Right ventricle myocardium superior (tissue), 1 donor: ENCODE results near the gene IGFALS. TPM values are rescaled to one million over a fixed set of nuclear protein-coding genes. Genes with fewer than 3 reads are reported as not detected.

ENCODE experiments used
- ATAC-seq: fragments of 200-7000 bp; cut with Tn5 transposase; one replicate; pipeline ENCODE4 v1.9.1; 2020; ENCODE audit warnings: mild to moderate bottlenecking; ENCODE audit not compliant: poor library complexity
- DNase-seq: peaks from one replicate; pipeline ENCODE4 v3.0.0-alpha.2; 2020
- intact Hi-C: fragments of 100-400 bp; cut with DNase I; formaldehyde crosslinking; loops from one replicate; pipeline ENCODE4 v1.11.2; 2022
- total RNA-seq: library from RNA; stranded (reverse); fragmentation: NEBNext Ultra II Directional; extraction: Animal tissue kit (Norgen Biotek cat#: 25700); gene quantifications from one replicate; pipeline ENCODE4 v1.2.1, GENCODE V29; 2021
- donor health status: DM: no; HTN: yes; CAD: no; lungs with severe emphysema.

IGFALS gene
- total RNA-seq, 1 donor from 2014 or later, result 0.11 TPM

DNA sequence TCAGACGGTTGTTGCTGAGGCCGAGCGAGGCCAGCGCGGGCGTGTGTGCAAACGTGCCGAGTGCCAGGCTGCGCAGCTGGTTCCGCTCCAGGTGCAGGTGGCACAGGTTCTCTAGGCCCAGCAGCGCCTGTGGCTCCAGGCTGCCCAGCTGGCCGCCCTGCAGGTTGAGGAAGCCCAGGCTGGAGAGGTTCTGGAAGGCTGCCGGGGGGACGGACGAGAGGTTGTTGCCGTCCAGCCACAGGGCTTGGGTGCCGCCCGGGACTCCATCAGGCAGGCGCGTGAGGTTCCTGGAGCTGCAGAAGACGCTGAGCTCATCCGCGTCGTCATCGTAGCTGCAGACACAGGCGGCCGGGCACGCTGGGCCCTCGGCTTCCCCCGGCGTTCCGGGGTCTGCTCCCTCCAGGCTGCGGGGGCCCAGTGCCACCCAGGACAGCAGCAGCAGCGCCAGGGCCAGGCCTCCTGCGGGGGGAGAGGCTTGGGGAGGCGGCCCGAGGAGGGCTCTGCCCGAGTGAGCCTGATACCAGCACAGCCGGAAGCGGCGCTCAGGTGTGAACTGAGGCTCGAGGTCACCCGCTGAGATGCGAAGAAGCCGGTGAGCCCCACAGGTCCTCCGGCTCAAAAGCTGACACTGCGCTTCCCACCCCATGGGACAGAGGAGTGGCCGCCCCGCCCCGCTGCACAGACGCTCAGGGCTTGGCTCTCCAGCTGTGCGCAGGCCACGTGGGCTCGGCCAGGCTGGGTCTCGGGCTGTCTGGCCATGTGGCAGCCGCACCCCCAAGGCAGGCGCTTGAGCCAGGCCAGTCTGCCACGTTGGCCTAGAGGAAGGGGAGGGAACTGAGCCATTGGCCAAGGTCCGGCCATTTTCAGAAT lies 1.3 kb downstream of the IGFALS start:
- no peak for DNase-seq

DNA sequence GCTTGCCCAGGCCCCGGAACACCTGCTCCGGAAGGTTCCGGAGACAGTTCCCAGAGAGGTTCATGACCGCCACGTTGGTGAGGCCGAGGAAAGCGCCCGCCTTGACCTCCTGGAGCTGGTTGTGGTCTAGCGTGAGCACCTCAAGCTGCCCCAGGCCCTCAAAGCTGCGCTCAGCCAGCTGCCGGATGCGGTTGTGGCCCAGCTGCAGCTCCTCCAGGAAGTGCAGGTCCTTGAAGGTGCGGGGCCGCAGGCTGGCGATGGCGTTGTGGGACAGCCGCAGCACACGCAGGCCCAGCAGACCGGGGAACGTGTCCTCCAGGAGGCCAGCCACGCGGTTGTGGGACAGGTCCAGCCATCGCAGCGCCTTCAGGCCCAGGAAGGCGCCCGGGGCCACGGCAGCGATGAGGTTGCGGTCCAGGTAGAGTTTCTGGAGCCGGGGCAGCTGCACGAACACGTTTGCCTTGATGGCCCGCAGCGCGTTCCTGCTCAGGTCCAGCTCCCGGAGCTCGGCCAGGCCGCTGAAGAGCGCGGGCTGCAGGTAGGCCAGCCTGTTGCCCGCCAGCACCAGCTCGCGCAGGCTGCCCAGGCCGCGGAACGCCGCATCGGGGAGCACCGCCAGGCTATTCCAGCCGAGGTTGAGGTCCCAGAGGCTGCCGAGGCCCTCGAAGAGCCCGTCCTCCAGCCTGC lies 2.1 kb downstream of the IGFALS start:
- ATAC-seq, result no peak
- intact Hi-C loops, result no loop called here
- no peak for DNase-seq

More for the DNA sequence above, 1.3 kb downstream of the IGFALS start:
- no peak for ATAC-seq
- intact Hi-C loops, result no loop called here

DNA sequence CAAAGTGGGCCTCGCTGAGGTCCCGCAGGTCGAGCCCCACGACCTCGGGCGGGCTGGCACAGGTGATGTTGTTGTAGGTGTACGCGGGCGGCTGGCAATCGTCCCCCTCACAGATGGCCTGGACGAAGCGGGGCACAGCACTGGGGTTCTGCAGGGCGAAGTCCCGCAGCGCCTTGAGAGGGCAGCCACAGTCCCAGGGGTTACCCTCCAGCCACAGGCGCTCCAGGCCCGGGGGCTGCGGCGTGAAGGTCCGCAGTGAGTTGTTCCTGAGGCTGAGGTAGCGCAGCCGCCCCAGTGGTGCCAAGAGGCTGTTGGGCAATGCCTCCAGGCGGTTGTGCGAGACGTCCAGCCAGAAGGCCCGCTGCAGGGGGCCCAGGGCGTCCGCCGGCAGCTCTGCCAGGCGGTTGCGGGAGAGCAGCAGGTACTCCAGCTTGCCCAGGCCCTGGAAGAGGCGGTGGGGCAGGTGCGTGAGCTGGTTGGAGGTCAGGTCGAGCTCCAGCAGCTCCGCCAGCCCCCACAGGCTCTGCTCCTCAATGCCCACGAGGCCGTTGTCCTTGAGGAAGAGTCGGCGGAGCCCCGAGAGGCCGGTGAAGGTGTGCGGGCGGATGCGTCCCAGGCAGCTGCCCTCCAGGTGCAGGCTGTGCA lies 2.8 kb downstream of the IGFALS start:
- ATAC-seq (no peak), DNase-seq (no peak)
- intact Hi-C loops, result no loop called here

DNA sequence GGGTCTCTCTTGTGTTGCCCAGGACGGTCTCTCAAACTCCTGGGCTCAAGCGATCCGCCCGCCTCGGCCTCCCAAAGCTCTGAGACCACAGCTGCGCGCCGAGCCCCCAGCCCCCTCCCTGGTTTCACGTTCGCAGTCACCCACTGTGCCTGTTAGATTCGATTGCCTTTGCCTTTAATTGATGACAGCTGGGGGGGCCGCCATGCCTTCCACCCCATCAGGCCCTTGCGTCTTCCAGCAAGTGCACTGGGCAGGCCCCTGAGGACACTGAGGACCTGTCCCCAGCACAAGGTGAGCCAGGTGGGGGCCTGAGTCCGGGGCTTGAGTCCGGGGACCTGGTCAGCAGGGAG lies 3.3 kb downstream of the IGFALS start:
- ATAC-seq, result no peak
- intact Hi-C loops, result no loop called here
- peak; percentile 39 for DNase-seq

DNA sequence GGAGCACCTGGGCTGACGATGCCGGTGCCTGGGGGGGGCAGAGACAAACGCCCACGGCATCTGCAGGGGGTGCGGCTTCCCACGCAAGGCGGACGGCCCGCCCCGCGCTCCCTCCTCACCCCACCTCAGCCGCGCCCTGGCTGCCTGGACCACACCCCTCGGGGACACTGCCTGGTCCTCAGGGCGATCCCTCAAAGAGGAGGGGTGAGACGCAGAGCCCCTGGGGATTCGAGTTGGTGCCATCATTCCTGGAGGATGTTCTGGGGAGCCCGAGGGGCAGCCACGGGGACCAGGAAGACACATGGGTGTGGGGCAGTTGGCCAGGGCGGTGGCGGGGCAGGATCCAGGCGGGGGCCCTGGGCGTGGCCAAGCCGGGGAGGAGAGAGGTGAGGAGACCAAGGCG lies 3.9 kb downstream of the IGFALS start:
- DNase-seq (no peak), ATAC-seq (no peak)
- intact Hi-C loops, result no loop called here

DNA sequence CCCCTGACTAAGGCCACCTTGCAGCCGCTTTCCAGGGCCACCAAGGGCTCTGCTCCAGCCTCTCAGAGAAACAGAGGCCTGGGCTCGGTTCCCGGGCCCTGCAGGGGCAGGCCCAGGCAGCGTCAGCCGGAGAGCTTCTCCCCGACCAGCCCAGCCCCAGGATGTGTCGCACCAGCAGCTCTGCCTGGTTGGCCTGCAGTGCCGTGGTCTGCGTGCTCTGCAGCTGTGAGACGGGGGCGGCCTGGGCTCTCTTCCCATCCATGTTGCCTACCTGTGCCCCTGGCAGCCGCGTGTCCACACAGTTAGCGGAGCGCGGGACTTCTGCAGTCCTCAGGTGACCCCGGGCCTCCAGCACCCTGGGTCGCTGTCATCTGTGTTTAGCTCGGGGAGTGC lies 4.8 kb downstream of the IGFALS start:
- intact Hi-C loops, result no loop called here
- no peak for ATAC-seq
- DNase-seq, result no peak

DNA sequence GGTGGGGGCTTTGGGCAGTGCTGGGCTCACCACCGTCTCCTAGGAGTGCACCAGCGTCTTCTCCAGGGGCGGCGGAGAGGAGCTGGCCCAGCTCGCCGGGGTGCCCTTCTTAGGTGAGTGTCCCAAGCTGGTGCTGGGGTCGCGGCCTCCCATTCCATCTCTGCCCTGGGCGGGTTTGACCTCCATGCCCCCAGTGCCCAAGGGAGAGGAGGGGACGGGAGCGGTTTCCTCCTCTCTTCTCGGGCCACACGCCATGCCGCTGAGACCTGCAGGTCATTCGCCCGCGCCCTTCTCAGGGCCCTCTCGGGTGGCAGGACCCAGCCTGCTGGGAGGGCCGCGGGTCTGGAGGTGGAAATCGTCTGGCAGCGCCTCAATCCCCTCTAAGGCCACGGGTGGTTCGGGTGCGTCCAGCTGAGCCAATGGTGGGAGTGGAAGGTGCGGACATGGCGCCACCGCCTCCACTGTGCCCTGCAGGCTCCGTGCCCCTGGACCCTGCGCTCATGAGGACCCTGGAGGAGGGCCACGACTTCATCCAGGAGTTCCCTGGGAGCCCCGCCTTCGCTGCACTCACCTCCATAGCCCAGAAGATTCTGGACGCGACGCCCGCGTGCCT lies 5.3 kb downstream of the IGFALS start:
- ATAC-seq, result no peak
- intact Hi-C loops, result no loop called here

DNA sequence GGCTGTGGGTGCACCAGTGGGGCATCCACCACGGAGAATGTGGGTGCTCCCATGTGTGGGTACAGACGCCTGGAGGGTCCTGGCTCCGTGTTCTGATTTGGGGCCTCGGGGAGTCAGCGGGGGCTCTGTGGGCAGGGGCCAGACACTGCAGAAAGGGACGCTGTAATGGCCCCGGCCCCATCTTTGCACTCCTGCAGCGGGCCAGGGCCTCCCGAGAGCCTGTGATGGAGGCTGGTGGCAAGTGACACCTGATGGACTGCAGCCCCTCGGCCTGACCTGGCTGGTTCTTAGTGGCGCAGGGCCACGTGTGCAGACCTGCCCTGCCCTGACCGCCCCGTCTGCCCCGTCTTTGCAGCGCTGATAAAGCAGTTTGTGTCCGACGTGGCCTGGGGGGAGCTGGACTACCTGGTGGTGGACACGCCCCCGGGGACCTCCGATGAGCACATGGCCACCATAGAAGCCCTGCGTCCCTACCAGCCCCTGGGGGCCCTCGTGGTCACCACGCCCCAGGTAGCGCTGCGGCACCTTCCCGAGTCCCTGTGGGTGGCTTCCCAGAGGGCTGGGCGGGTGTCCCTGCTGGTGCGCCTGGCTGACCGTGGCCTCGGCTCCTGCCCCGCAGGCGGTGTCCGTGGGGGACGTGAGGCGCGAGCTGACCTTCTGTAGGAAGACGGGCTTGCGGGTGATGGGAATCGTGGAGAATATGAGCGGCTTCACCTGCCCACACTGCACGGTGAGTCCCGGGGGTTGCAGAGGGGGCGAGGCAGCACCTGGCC lies 6.0 kb downstream of the IGFALS start:
- DNase-seq, result peak; percentile 34
- intact Hi-C loops, result no loop called here

More for the DNA sequence above, 5.3 kb downstream of the IGFALS start:
- DNase-seq, result no peak

DNA sequence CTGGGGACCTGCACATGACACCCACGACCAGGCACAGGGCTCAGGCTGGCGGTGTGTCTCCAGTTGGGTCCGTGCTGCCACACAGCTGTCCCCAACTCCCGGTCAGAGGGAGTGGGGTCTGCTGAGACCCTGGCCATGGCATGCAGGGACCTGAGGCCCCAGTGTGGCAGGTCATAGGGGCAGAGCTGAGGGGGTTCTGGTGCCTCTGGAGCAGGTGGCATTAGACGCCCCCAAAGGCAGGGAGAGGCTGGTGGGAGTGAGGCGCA lies 6.5 kb downstream of the IGFALS start:
- intact Hi-C loops, result no loop called here
- ATAC-seq, result no peak

More for the DNA sequence above, 6.0 kb downstream of the IGFALS start:
- no peak for ATAC-seq

DNA sequence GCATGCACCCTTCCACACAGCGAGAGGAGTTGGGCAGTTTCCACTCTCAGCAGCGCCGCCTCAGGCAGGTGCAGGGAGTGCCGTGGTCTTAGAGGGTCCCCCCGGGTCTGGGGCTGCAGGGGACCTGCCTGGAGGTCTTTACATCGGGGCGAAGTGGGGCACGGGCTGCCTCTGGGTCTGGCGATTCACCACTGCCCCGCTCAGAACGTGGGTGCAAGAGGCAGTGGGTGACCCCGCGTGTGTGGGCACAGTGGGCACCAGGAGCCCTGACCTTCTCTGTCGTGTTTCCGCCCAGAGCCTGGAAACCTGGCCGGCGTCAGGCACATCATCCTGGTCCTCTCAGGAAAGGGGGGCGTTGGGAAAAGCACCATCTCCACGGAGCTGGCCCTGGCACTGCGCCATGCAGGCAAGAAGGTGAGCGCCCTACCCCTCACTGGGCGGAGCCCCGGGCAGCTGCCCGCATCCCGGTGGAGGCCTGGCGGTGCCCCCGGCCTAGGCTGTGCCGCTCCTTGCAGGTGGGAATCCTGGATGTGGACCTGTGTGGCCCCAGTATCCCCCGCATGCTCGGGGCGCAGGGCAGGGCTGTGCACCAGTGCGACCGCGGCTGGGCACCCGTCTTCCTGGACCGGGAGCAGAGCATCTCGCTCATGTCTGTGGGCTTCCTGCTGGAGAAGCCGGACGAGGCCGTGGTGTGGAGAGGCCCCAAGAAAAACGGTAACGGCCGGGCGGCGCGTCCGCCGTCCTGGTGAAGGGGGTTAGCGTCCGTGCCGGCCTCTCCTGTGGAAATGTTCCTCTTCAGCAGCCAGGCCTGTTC lies 7.1 kb downstream of the IGFALS start:
- ATAC-seq (no peak), DNase-seq (peak; percentile 42)
- intact Hi-C loops, result no loop called here

More for the DNA sequence above, 6.5 kb downstream of the IGFALS start:
- no peak for DNase-seq

DNA sequence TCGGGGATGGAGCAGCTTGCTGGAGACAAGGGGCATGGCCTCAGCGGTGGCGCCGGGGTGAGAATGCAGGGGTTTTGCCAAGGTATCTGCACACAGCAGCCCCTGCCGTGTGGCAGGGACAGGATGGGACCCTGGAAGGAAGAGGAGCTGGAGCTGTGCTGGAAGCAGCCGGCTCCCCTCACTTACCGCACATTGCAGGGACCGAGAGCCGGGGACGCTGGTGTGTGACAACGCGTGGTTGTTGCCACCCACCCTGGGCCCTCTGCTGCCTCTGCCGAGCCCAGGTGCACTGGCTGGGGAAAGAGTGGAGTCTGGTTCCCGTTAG lies 7.7 kb downstream of the IGFALS start:
- DNase-seq (no peak), ATAC-seq (no peak)
- intact Hi-C loops, result no loop called here

DNA sequence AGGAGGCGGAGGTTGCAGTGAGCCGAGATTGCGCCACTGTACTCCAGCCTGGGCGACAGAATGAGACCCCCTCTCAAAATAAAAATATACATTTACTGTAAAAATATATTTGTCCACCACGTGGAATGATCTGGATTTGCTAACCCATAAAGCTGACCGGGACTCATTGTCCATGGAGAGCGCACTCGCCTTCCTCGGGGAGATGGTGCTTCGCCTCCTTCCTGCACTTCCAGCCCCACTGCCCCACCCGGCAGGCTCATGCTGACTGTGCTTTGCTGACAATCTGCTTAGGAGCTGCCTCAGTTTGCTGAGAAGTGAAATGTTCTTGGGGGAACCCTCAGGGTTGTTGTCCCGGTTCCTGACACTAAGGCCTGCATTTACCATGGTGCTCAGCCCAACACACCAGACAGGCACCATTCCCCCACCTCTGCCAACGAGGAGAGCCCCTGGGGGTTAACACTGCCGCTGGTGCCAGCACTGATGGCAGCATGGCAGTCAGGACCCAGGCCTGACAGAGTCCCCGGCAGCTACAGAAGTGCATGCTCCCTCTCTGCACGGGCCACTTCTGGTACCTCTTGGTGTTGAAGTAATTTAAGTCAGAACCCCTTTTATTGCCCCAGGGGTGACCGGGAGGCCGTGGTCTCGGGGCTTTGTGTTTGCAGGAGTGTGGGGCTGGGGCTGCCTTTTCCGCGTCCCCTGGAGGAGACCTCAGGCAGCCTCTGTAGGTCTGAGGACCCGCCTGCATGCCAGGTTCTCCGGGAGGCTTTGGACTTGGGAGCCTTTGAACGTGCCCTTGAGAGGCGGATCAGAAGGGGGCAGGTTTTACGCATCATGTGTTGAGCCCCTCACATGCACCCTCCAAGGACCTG lies 8.3 kb downstream of the IGFALS start:
- DNase-seq (peak; percentile 36), ATAC-seq (no peak)
- intact Hi-C loops, result no loop called here

DNA sequence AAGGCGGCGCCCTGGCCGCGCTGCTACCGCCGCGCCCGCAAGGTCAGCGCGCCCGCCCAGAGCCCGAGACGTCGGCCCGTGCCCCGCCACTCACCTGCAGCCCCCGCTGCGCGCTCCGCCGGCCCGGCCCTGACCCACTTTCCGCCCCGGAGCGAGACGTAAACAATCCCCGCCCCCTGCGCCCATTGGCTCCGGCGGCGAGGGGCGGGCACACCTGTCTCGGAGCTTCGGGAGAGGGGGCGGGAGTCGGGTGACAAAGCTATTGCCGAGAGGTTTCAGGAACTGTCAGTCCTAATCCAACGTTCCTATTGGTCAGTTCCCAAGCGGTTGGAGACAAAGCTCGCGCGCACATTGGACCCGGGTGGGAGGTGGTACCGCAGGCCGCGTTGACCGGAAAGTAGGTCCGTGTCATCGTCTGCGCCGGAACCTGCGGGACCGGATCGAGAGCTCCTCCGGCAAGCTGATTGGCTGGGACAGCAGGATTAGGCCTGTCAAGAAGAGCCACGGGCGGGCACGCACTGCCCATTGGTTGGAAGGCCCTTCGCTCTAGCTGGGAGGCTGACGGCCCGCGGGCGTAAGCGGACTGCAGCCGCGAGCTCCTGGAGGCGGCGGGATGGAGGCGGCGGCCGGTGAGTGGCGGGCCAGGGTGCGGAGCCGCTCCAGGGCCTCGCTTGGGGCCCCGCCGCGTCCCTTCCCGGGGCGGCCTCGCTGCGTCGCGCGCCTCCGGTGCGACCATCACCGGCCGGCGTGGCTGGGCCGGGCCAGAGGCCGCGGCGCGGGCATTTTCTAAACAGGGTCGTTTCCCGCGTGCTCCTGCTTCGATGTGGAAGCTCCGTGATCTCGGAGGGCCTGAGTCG lies 10.9 kb downstream of the IGFALS start, which contains the start of the genes NUBP2 and SPSB3:
Gene NUBP2, plus strand, starts transcription at position 553 of the 857 bp plus-strand sequence. Its CDS starts 61 bp downstream, at position 614.
Gene SPSB3, minus strand, starts transcription at position 164 of the 857 bp plus-strand sequence. CDS start 1,088 bp downstream, outside the sequence.
- ATAC-seq (peak; percentile 93), DNase-seq (peak; percentile 100)
- intact Hi-C loops, result no loop called here

DNA sequence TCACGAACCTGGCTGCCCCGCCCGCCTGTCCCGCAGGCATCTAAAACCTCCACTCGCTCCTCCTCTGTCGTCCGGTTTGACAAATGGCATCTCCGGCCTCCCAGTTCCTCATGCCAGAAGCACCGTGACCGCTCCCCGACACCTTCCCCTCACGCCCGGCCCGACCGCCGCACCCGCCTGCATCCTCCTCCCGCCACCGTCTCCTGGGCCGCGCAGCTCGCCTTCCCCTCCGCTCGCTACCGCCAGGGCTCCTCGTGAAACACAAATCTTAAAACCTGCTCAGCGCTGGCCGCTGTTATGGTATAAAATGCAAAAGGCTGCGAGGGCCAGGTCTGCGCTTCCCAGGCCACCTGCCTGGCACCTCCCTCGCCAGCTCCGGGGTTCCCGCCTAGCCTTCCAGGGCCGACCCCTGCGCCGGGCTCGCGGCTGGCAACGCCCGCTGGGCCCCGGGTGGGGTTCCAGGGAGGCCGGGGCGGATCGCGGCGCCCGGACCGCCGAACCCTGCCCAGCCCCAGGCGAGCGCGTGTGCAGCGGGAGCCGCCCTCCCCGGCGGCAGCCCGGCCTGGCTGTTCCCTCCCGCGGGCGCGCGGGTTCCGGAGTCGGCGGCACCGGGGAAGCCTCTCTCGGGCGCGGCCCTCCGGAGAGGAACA lies 11.6 kb downstream of the IGFALS start:
- ATAC-seq (peak; percentile 16), DNase-seq (peak; percentile 50)
- intact Hi-C loops, result no loop called here

DNA sequence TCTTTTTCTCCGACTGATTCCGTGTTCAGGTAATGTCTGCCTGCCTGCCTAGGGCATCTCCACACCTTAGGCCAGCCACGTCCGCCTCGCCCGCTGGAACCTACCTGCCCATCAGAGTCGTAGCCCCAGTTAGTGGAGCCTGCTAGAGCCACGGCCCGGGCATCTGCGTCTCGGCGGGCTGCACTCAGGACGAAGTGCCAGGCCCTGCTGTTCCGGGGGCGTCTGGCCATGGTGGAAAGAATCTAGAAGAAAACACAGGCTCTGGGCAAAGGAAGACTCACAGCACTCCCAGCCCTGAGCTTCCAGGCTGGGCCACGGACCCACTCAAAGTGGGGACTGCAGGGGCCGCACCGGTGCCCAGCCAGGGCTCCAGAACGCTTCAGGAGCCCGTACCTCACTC lies 12.3 kb downstream of the IGFALS start:
- ATAC-seq (no peak), DNase-seq (peak; percentile 41)
- intact Hi-C loops, result no loop called here

DNA sequence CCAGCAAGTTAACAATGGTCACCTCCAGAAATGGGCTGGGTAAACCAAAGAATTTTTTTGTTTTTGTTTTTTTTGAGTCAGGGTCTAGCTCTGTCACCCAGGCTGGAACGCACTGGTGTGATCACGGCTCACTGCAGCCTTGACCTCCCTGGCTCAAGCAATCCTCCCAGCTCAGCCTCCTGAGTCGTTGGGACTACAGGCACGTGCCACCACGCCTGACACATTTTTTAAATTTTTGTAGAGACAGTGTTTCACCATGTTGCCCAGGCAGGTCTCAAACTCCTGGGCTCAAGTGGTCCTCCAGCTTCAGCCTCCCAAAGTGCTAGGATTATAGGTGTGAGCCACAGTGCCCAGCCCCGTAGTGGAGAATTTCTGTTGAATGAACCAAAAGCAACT lies 12.8 kb downstream of the IGFALS start:
- intact Hi-C loops, result no loop called here
- ATAC-seq (no peak), DNase-seq (no peak)
